ENCODE results near the gene OR10K2. TPM values are rescaled to one million over a fixed set of nuclear protein-coding genes. Genes with fewer than 3 reads are reported as not detected.
"Not testable (repeated sequence)": the region's sequence is repeated elsewhere in the genome, so short reads cannot be mapped to it uniquely, and the experiment has no call there.

The OR10K2 gene, protein sequence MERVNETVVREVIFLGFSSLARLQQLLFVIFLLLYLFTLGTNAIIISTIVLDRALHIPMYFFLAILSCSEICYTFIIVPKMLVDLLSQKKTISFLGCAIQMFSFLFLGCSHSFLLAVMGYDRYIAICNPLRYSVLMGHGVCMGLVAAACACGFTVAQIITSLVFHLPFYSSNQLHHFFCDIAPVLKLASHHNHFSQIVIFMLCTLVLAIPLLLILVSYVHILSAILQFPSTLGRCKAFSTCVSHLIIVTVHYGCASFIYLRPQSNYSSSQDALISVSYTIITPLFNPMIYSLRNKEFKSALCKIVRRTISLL
- total RNA-seq = not detected

DNA sequence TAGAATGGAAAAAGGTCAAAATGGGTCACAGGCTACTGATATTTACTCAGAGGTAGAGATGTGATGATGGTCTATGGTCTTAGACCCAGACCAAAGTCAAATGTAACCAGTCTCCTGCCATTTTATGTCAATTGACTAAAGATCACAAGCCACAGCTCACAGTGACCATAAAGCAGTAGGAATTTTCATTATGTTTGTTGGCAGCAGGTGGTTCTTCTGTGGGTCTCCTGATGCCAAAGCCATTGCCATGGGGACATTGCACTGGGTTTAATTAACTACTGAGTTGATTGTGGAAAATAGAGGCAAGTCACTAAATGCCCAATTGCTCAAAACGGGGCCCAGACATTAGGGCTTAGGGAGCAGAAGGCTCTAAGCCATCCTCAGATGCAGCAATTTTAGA lies at the start of gene OR10K2:
TSS of gene OR10K2 (minus strand) at position 101 of the 400 bp plus-strand sequence. CDS start 5,371 bp downstream, outside the sequence.
- Mint-ChIP-seq H3K36me3 (peaks cover 0 to 15% of the 10 kb centered on the region in 2 donors), H3K27ac (no peak within 1 kb of the TSS), H3K9me3 (peaks cover 11 to 17% of the 10 kb centered on the region in 2 donors)
- ATAC-seq = no peak
- no peak for DNase-seq (ENCODE audit: low spot score in 2 of 2)

DNA sequence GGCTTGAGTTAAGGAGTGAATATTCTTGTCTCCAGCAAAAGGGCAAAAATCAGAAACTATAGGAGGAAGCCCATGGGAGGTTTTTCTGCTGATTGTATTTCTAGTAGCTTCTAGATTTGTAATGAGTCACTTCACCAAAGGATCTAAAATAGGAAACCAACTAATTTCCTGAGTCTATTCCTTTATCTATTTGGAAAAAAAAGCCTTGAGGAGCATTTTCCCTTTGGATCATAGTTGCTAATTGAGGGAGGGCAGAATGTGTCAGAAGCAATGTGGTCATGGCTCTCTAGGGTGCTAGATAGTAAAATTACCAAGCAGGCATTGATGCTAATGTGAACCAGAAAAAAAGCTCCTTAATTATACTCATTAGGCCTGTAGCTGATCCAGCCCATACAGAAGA lies 45.9 kb upstream of the OR10K2 start, which contains the start of gene OR10R2:
TSS of gene OR10R2 (plus strand) at position 301 of the 400 bp plus-strand sequence. CDS start 106 bp downstream, outside the sequence.
- H3K9me3 Mint-ChIP-seq = no peaks in the 10 kb centered on the region
- no peak within 1 kb of the TSS for H3K27ac Mint-ChIP-seq
- DNase-seq (ENCODE audit: low spot score in 2 of 2) (no peak), ATAC-seq (no peak)
- no peaks in the 10 kb centered on the region for H3K36me3 Mint-ChIP-seq

DNA sequence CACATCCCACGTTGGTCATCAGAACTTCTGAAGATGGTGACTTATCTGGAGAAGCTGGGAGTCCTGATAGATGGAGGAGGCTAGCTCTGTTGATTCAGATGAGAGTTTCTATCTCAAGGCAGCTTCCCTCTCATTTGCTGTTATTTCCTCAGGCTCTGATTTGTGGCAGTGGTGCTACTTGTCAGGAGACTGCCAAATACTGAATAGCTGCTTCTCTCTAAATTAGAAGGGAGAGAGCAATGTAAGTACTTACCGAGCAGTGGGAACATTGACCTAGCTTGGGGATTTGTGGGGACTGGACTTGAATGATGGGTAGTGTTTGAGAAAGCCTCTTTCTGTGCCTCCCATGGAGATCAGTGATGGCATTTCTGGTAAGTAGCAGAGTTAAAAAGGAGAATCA lies 35.5 kb upstream of the OR10K2 start, which contains the start of gene OR10K1:
TSS of gene OR10K1 (plus strand) at position 301 of the 400 bp plus-strand sequence. CDS start 3,728 bp downstream, outside the sequence.
- ATAC-seq (no peak), DNase-seq (ENCODE audit: low spot score in 2 of 2) (no peak)
- no peaks in the 10 kb centered on the region for H3K9me3 Mint-ChIP-seq
- no peak within 1 kb of the TSS for H3K27ac Mint-ChIP-seq
- H3K36me3 Mint-ChIP-seq = no peaks in the 10 kb centered on the region

DNA sequence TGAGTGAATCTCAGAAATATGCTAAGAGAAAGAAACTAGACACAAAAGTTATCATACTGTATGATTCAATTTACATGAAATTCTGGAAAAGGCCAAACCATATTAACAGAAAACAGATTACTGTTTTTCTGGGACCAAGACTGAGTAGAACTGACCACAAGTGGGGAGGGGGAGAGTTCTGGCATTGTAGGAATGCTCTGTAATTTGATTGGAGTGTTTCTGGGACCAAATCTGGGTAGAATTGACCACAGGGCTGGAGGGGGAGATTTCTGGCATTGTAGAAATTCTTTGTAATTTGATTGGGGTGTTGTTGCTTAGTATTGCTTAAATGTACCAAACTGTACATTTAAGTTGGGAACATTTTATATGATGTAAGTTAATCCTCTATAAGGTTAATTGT lies 32.2 kb upstream of the OR10K2 start:
- H3K36me3 Mint-ChIP-seq = no peaks in the 10 kb centered on the region
- DNase-seq (ENCODE audit: low spot score in 2 of 2) (no peak), ATAC-seq (no peak)

DNA sequence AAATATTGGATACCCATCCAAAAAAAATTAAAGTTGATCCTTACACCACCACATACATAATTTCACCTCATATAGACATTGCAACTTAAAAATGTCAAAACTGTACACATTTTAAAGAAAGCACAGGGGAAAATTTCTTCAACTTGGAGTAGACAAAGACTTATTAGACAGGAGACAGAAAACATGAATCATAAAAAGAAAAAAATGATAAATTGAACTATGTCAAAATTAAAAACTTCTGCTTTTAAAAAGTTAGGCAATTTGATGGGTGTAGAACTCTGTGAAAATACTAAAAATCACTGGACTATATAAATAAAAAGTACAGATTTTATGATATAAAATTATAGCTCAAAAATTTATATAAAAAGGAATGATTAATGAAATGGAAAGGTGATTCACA lies 31.2 kb upstream of the OR10K2 start:
- Mint-ChIP-seq H3K36me3 (no peaks in the 10 kb centered on the region), H3K27ac (no peak overlapping the region), H3K9me3 (peaks cover 0 to 5% of the 10 kb centered on the region in 2 donors)
- DNase-seq (ENCODE audit: low spot score in 2 of 2) = no peak
- no peak for ATAC-seq

More for the DNA sequence above, 32.2 kb upstream of the OR10K2 start:
- H3K9me3 Mint-ChIP-seq = no peaks in the 10 kb centered on the region
- H3K27ac Mint-ChIP-seq = no peak overlapping the region

DNA sequence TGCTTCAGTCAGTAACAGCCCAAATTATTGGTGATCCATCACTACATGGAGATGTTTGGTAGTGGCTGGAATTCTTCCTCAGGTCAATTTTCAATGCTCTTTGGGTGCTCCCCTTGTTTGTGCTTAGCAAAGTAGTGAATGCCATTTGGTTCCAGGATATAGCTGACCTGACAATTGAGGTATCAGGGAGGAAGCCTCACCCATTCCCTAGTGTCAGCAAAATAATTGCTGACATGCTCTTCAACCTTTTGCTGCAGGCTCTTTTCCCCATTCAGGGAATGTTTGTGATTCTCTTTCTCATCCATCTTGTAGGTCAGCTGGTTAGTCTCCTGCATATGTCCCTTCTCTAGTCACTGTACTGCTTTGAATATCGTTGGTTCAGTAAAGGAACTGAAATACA lies 28.5 kb upstream of the OR10K2 start:
- DNase-seq (ENCODE audit: low spot score in 2 of 2) (no peak), ATAC-seq (no peak)
- Mint-ChIP-seq H3K27ac (no peak overlapping the region), H3K9me3 (peaks cover 5 to 7% of the 10 kb centered on the region in 2 donors), H3K36me3 (no peaks in the 10 kb centered on the region)

DNA sequence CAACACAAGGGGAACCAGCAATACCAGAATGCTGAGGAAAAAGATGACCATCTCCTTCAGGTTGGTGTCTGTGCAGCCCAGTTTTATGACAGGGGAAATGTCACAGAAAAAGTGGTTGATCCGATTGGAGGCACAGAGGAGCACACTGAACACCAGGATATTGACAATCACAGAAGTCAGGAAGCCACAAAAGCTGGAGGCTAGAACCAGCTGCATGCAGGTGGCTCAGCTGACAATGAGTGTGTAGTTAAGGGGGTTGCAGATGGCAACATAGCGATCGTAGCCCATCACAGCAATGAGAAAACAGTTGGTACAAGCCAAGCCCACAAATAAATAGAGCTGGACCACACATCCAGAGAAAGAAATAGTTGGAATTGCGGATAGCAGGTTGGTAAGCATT lies 19.3 kb upstream of the OR10K2 start:
- no peak for ATAC-seq
- DNase-seq (ENCODE audit: low spot score in 2 of 2) = no peak
- Mint-ChIP-seq H3K27ac (no peak overlapping the region), H3K36me3 (no peaks in the 10 kb centered on the region), H3K9me3 (no peaks in the 10 kb centered on the region)

DNA sequence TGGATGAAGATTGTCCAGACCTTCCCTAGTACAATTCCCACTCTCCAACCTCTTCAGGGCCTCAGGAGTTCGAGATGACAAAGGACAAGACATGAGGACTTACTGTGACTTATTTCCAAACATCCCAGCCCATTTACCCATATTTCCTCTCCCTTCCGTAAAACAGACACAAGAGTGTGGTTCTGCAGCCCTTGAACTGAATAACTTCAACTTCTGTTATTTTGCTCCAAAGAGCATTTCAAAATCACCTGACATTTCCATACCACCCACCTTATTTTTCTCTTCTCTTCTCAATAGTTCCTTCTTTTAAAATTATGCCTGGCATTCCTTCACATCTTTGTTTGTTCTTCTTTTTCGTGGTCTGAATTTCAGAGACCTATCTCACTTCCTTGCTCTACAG lies 8.7 kb upstream of the OR10K2 start:
- no peak for DNase-seq (ENCODE audit: low spot score in 2 of 2)
- ATAC-seq = no peak
- Mint-ChIP-seq H3K27ac (no peak overlapping the region), H3K9me3 (peaks cover 12 to 15% of the 10 kb centered on the region in 2 donors), H3K36me3 (peaks cover 6 to 12% of the 10 kb centered on the region in 2 donors)

DNA sequence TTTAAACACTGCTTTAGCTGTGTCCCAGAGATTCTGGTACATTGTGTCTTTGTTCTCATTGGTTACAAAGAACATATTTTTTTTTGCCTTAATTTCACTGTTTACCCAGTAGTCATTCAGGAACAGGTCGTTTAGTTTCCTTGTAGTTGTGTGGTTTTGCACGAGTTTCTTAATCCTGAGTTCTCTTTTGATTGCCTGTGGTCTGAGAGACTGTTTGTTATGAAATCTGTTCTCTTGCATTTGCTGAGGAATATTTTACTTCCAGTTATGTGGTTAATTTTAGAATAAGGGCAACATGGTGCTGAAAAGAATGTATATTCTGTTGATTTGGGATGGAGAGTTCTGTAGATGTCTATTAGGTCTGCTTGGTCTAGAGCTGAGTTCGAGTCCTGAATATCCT lies 4.1 kb upstream of the OR10K2 start:
- not testable (repeated sequence) for DNase-seq (ENCODE audit: low spot score in 2 of 2); ATAC-seq
- peaks cover 6 to 22% of the 10 kb centered on the region in 2 donors for H3K36me3 Mint-ChIP-seq

DNA sequence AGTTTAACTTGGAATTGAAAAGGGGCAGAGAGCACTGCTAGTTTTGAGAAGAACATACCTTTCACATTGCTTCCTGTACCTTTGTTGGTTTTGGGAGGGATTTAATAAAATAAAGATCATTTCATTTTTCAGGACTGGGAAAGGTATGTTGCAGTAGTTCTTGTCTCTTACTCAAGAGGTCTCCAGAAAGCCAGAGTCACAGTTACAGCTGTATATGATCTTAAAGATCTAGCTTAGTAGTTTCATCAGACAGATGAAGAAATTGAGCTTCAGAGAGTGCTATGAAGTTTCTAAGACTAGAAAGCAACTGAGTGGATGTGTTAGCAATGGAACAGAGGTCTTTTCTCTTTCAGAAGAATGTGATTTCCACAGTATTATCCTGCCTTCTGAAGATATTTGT lies 1.0 kb downstream of the OR10K2 start:
- Mint-ChIP-seq H3K36me3 (peaks cover 0 to 12% of the 10 kb centered on the region in 2 donors), H3K27ac (no peak overlapping the region), H3K9me3 (peaks cover 8 to 10% of the 10 kb centered on the region in 2 donors)
- ATAC-seq = no peak
- no peak for DNase-seq (ENCODE audit: low spot score in 2 of 2)

More for the DNA sequence above, 4.1 kb upstream of the OR10K2 start:
- peaks cover 17 to 23% of the 10 kb centered on the region in 2 donors for H3K9me3 Mint-ChIP-seq
- H3K27ac Mint-ChIP-seq = not testable (repeated sequence)

DNA sequence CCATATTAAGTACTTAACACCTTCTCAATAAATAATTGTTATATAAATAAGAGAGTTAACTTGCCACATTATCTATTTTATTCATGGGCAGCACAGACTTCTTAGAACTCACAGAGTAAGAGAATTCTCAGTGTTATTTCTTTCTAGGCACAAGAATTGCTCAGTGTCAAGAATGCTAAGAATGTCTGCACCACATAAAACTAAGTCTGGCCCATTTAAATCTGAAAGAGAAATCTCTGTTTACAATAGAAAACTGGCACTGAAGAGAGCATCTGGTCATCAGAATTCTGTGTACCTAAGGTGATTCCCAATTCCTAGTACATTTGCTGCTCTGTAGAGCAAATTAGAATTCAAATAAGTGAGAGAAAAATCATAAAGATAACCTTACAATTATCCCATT lies 3.8 kb downstream of the OR10K2 start:
- Mint-ChIP-seq H3K9me3 (no peaks in the 10 kb centered on the region), H3K36me3 (no peaks in the 10 kb centered on the region), H3K27ac (no peak overlapping the region)
- no peak for ATAC-seq
- no peak for DNase-seq (ENCODE audit: low spot score in 2 of 2)

DNA sequence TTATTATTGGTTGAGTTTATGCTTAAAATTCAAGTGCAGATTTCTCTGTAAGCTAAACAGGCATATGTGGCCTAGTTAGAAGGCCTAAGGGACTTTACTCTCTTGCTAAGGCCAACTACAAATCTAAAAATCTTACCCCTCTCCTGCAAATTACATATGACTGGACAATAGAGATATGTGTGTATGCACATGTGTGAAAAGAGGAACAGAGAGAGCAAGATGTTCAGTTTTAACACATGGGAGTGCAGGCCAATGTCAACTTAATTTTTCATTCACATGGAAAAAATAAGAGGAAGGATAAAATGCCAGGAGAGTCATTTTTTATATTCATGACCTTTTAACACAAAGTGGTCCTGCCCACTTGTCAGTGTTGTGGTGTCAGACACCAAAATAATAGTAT lies 8.5 kb downstream of the OR10K2 start:
- H3K36me3 Mint-ChIP-seq = no peaks in the 10 kb centered on the region
- no peak overlapping the region for H3K27ac Mint-ChIP-seq
- no peak for DNase-seq (ENCODE audit: low spot score in 2 of 2)
- H3K9me3 Mint-ChIP-seq = no peaks in the 10 kb centered on the region
- ATAC-seq = no peak

DNA sequence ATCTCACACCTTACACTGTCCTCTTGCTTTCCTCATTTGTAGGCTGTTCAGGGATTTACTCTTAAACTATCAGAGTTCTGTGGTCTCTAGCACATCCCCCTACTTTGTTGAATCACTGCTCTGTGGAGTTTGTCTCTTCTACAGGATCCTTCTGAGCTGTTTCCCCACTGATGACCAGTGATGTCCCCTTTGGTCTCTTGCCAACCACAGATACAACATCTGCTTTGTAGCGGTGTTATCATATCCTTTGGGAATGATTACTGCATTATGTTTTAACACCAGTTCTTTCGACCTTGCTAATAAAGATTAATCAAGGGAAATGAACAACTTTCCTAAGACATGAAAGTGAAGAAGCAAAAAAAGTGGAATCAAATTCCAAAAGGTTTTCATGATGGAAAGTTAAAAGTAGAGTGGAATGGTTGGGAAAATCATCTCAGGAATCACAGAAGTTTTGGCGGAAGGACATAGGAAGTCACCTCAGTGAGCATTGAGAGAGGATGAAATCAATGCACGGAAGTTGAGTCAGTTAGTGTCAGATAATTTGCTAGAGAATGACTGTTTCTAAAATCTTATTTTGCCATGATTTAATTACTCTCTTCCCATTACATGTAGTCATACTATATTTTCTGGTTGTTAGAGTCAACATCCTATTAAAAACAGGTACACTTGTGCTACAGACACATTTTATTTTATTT lies 11.2 kb downstream of the OR10K2 start:
- DNase-seq (ENCODE audit: low spot score in 2 of 2) (no peak), ATAC-seq (no peak)
- H3K27ac Mint-ChIP-seq = no peak overlapping the region
- H3K9me3 Mint-ChIP-seq = no peaks in the 10 kb centered on the region
- no peaks in the 10 kb centered on the region for H3K36me3 Mint-ChIP-seq

DNA sequence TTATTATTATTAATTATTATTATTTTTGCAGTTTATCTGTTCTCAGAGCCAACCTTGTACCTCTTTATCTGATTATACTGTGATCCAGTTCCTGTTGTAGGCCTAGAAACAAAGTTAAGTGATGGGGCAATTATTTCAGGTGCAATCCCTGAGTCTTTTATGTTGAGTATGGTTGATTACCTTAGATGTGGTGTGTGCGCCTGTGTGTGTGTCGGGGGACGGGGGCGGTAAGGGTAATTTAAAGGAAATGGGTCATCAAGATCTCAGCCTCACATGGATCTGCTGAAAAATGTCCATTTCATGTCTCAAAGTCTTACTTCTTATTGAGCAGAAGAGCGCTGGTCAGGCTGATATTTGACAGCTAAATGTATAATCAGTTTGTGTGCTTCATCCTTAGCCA lies 18.9 kb downstream of the OR10K2 start:
- H3K9me3 Mint-ChIP-seq = no peaks in the 10 kb centered on the region
- ATAC-seq (no peak), DNase-seq (ENCODE audit: low spot score in 2 of 2) (no peak)
- H3K36me3 Mint-ChIP-seq = no peaks in the 10 kb centered on the region
- H3K27ac Mint-ChIP-seq = no peak overlapping the region

DNA sequence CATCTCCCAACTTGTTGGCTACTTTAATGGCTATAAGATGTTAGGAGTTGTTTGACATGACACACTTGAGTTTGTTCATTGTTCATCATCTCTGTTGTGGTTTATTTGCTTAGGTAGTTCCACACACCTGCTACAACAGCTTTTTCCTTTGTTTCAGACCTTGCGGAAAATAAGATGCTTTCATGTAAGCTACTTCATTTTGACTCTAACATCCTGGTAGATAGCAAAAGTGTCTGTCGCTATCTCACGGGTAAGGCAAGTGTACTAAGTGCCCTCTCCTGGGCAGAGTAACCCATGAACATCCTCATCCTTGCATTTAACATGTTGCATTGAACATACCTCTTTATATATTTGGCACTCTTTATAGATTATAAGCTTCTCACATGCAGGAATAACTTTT lies 25.2 kb downstream of the OR10K2 start:
- DNase-seq (ENCODE audit: low spot score in 2 of 2) (no peak), ATAC-seq (no peak)
- Mint-ChIP-seq H3K9me3 (no peaks in the 10 kb centered on the region), H3K27ac (no peak overlapping the region), H3K36me3 (no peaks in the 10 kb centered on the region)

DNA sequence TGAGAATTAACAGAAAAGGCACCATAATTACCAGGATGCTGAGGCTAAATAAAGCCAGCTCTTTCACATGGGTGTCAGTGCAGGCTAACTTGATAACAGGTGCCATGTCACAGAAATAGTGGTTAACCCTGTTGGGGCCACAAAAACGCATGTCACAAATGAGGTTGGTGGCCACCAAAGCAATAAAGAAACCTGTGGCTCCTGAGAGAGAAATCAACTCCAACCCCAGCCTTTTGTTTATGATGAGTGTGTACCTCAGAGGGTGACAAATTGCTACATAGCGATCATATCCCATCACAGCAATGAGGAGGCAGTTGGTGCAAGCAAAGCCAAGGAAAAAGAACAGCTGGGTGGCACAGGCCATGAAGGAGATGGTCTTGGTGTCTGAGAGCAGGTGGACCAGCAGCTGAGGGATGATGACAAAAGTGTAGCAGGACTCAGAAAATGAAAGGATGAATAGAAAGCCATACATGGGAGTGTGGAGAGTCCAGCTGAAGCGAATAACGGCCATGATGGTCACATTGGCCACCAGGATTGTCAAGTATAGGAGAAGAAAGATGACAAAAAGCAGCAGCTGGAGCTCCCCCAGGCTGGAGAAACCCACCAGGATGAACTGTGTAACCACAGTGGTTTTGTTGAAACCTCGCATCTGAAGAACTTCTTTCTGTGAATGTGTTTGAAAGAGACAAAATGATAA lies 27.1 kb downstream of the OR10K2 start, which contains the start of gene OR10T2:
TSS of gene OR10T2 (minus strand) at position 649 of the 697 bp plus-strand sequence. CDS start at position 649, 0 bp downstream.
- no peaks in the 10 kb centered on the region for H3K36me3 Mint-ChIP-seq
- ATAC-seq (peak in 1 of 2 donors; percentile 52), DNase-seq (ENCODE audit: low spot score in 2 of 2) (no peak)
- H3K9me3 Mint-ChIP-seq = no peaks in the 10 kb centered on the region
- no peak within 1 kb of the TSS for H3K27ac Mint-ChIP-seq

DNA sequence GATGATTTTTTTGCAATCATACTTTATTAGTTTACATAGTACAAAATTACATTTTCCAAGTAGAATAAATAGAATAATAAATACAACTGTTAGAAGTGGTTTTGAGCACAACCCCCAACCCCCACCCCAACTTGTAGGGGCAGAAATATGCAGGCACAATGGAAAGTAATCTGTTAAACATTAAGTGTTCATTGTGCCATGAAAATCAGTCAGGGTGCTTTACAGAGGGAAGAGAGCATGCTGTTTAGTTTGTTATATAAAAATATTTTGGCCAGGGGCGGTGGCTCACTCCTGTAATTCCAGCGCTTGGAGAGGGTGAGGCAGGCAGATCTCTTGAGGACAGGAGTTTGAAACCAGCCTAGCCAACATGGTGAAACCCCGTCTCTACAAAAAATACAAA lies 29.4 kb downstream of the OR10K2 start:
- Mint-ChIP-seq H3K9me3 (no peaks in the 10 kb centered on the region), H3K27ac (no peak overlapping the region), H3K36me3 (no peaks in the 10 kb centered on the region)
- DNase-seq (ENCODE audit: low spot score in 2 of 2) = no peak
- no peak for ATAC-seq
